ENCODE measurements around the gene TRAM1L1. TPM values are rescaled to one million over a fixed set of nuclear protein-coding genes. Genes with fewer than 3 reads are reported as not detected.
A peak's percentile ranks its signal among the peaks of the same experiment; 100 is the strongest.

The TRAM1L1 gene
- 5.4 and 6.4 TPM in 2 replicates for total RNA-seq (2014; rRNA removed; shearing (Covaris generic))

DNA sequence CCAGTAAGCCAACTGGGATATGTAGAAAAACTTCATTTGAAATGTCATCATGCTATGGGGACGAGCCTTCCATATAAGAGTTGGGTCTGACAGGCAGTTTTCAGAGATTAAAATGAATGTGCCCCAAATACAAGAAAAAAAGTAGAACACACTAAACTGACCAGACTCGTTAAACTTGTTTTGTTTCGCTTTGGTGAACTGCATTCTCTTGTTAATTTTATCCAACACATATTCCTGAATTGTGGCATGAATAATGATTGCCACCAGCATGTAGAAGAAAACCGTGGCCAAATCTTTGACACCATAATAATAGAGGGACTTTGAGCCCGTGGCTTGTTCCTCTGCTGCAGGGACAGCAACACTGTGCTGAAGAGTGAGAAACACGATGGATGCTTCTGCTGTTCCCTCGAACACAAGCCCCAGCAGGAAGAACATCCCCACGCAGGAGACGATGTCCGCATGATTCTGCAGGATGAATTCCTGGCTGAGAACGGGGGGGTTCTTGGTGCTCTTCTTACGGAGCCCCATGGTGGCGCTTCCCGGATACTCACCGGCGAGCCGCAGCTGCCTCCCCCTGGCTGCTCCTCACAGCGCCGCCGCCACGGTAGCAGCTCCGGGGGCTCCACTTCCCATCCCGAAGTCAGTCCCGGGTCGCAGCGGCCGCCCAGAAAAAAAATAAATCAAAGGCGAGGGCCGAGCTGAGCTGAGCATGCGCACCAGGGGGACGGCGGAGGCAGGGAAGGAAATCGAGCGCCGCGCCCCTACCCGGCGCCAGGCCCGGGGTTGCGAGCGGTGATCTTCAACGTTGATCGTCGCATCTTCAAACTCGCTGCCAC lies at the start of gene TRAM1L1:
Gene TRAM1L1, minus strand, starts transcription at position 711 of the 836 bp plus-strand sequence. Its CDS starts 183 bp downstream, at position 528.
- Histone ChIP-seq H3K36me3 (no peaks in the 10 kb centered on the region), H3K27ac (peak within 1 kb of the TSS; percentile 41), H3K9me3 (replicated peaks) (no peaks in the 10 kb centered on the region; the same call in 1 of the 2 replicates), H3K4me3 (peak within 1 kb of the TSS; percentile 64), H3K4me1 (0 out of 2 replicates have a peak, but pooled peaks cover 2% of the 10 kb centered on the region), H3K27me3 (no peaks in the 10 kb centered on the region)
- peak; percentile 94 for DNase-seq

DNA sequence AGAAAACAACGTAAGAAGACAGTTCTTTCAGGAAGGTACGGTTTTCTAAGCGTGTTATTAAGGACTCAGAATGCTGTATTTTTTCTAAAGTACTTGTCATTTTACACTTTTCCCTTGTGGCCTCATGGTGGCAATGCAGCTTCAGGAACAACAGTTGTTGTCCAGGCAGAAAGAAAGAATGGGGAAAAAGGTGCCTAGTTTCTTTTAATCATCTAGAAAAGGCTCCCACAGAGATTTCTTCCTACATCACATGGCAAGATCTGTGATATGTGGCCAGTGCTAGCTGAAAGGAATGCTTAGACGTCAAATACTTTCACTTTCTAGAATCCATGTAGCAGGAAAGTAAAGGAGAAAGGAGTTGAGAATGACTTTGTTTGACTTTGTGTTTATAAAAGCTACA lies 49.0 kb upstream of the TRAM1L1 start:
- Histone ChIP-seq H3K4me3 (no peak overlapping the region), H3K36me3 (no peaks in the 10 kb centered on the region), H3K27ac (no peak overlapping the region), H3K9me3 (replicated peaks) (no peaks in the 10 kb centered on the region), H3K4me1 (peaks cover 9% of the 10 kb centered on the region), H3K27me3 (no peaks in the 10 kb centered on the region)
- peak; percentile 57 to 84 for DNase-seq

DNA sequence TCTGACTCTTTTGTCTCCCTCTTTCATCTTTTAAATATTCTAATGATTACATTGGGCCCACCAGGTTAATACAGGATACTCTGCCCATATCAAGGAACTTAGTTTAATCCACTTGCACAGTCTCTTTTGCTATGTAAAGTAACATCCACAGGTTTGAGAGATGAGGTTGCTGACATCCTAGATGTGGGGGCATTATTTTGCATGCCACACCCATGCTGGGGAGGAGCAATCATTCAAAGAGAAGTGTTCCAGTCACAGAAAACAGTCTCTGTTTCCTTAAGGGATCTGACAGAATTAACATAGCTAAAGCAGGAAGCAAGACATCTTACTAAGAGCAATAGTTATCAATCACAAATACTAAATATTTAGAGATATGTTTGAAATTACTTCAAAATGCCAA lies 11.5 kb upstream of the TRAM1L1 start:
- Histone ChIP-seq H3K4me3 (no peak overlapping the region), H3K36me3 (no peaks in the 10 kb centered on the region), H3K9me3 (replicated peaks) (no peaks in the 10 kb centered on the region; the same call in 1 of the 2 replicates)

DNA sequence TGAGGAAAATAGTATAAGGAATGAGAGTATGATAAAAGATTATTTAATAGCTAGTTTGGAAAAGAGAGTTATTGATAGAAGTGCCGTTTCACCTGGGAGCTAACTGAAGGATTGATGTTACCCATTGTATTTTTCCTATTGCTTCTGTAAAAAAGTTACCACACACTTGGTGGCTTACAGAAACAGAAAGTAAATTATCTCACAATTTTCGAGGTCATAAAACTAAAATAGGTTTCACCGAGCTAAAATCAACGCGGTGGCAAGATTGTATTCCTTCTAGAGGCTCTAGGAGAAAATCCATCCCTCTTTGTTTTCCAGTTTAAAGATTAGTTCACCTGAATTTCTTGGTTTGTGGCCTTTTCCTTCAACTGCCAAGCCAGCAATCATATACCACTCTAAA lies 11.1 kb upstream of the TRAM1L1 start:
- Histone ChIP-seq H3K4me1 (peaks cover 7% of the 10 kb centered on the region), H3K27ac (no peak overlapping the region), H3K36me3 (no peaks in the 10 kb centered on the region), H3K4me3 (no peak overlapping the region), H3K27me3 (no peaks in the 10 kb centered on the region), H3K9me3 (replicated peaks) (no peaks in the 10 kb centered on the region; the same call in 1 of the 2 replicates)
- DNase-seq, result no peak

More for the DNA sequence above, 11.5 kb upstream of the TRAM1L1 start:
- Histone ChIP-seq H3K27ac (no peak overlapping the region), H3K27me3 (no peaks in the 10 kb centered on the region), H3K4me1 (peaks cover 7% of the 10 kb centered on the region)
- DNase-seq, result no peak

DNA sequence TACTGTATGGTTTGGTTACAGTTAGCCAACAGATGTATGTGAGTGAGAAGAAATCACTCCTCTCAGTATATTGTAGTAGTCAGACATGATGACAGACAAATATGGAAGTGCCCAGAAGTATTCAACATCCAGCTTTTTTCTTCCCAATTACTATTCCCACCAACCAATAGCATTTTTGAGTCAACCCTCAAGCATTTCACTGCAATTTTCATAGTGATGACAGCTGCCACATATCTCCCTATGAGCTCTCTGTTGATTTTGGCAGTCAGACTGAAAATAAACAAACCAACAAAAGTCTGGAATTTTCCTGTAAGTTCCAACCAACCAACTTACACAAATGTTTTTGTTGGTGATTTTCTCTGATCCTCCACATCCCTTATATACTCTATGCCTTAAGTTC lies 8.2 kb upstream of the TRAM1L1 start:
- no peak overlapping the region for H3K4me3 ChIP-seq
- H3K9me3 ChIP-seq (replicated peaks), result no peaks in the 10 kb centered on the region; the same call in 1 of the 2 replicates
- H3K27ac ChIP-seq, result no peak overlapping the region
- DNase-seq, result peak in 1 of 2 experiments; percentile 30
- H3K27me3 ChIP-seq, result no peaks in the 10 kb centered on the region
- H3K4me1 ChIP-seq, result peaks cover 7% of the 10 kb centered on the region
- no peaks in the 10 kb centered on the region for H3K36me3 ChIP-seq

DNA sequence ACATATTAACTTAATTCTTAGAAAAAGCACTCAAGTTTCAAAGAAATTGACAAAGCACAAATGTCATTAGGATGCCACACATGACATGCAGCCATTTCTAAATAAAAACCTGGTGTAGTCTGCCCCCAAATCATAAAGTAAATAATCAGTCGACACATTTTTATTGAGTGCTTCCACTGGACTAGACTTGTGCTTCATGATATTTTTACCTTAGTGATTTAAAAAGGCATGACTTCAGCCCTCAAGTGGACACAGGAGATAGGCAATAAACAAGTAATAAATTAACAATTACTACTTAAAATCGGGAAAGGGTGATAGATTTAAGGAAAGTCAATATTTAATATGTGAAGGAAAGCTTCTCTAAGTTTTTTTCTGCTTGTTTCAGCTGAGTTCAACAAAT lies 7.6 kb downstream of the TRAM1L1 start:
- Histone ChIP-seq H3K27me3 (no peaks in the 10 kb centered on the region), H3K27ac (no peak overlapping the region), H3K9me3 (replicated peaks) (no peaks in the 10 kb centered on the region; the same call in 1 of the 2 replicates), H3K4me3 (no peak overlapping the region), H3K36me3 (no peaks in the 10 kb centered on the region), H3K4me1 (no peaks in the 10 kb centered on the region)
- DNase-seq, result no peak

DNA sequence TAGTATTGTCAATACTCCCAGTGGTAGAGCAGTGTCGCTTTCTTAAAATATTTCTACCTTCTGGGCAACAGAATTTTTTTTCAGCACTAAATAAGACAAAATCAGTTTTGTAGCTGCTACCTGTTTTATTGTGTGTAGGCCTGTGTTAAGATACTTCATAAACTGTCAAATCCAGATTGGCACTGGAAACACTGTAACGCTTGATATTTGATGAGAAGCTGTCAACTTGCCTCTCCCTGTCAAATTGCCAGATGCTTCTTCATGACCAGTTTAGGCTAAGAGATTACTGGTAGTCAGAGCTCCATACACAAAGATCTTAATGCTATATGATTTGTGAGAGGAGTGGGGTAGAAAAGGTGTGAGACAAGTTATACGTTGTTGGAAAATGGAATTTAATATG lies 17.3 kb downstream of the TRAM1L1 start:
- H3K9me3 ChIP-seq (replicated peaks), result no peaks in the 10 kb centered on the region
- H3K27me3 ChIP-seq, result no peaks in the 10 kb centered on the region
- no peaks in the 10 kb centered on the region for H3K4me1 ChIP-seq
- H3K27ac ChIP-seq, result no peak overlapping the region
- no peak overlapping the region for H3K4me3 ChIP-seq
- H3K36me3 ChIP-seq, result no peaks in the 10 kb centered on the region
- no peak for DNase-seq

DNA sequence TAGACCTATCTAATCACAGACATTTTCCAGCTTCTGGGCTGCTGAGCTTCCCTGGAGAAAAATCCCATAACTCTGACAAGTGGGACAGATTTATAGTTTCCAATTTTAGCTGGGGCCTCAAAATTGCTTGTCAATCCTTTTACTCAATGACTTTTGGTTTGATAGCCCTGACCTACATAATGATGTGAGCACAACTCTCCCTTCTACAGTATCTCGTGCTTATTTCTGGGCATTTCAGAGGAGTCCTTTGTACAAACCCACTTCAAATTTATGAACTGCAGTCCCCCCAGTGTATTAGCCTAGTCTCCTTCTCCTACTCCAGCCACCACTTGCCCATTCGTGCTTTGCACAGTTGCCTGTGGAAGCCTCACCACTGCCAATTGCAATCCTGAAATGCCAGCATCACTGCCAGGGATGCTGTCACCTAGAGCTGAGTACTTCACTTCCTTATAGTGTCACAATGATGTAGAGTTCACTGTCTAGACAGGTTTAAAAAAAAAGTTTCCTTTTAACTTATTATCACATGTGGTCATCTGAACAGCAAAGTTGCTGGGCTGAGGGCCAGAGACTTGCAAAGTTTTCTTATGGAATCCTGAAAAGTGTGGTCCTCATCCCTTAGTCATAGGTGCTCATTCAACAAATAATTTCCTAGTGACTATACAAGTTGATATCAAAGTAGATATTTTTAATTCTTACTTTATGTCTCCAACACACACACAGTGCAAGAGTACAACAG lies 21.2 kb downstream of the TRAM1L1 start:
- H3K36me3 ChIP-seq, result no peaks in the 10 kb centered on the region
- no peaks in the 10 kb centered on the region for H3K9me3 ChIP-seq (replicated peaks)
- no peak for DNase-seq
- no peak overlapping the region for H3K4me3 ChIP-seq
- no peak overlapping the region for H3K27ac ChIP-seq
- H3K27me3 ChIP-seq, result no peaks in the 10 kb centered on the region
- H3K4me1 ChIP-seq, result no peaks in the 10 kb centered on the region

DNA sequence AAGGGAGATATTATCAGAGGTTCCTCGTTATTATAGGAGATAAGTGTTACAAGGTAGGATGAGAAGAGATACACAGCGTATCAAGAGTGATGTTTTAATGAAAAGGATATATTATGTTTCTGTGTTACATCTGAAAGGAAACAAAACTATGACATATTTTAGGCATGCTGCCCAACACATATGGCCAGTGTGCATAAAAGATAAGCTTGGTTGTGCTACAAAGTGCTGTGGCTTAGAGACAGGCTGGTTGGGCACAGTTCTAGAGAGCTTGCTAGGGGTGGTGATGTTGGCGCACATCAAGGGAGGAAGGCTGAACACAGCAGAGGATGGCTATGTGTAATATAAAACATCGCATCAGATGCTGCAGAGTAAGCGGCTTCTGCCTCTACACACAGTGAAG lies 42.4 kb downstream of the TRAM1L1 start:
- Histone ChIP-seq H3K4me3 (no peak overlapping the region), H3K36me3 (no peaks in the 10 kb centered on the region), H3K27me3 (no peaks in the 10 kb centered on the region), H3K27ac (no peak overlapping the region), H3K4me1 (peaks cover under 1% of the 10 kb centered on the region; the same call in 1 of the 2 replicates), H3K9me3 (replicated peaks) (no peaks in the 10 kb centered on the region)
- no peak for DNase-seq
